ENCODE measurements around the gene REM1.

Gene REM1

DNA sequence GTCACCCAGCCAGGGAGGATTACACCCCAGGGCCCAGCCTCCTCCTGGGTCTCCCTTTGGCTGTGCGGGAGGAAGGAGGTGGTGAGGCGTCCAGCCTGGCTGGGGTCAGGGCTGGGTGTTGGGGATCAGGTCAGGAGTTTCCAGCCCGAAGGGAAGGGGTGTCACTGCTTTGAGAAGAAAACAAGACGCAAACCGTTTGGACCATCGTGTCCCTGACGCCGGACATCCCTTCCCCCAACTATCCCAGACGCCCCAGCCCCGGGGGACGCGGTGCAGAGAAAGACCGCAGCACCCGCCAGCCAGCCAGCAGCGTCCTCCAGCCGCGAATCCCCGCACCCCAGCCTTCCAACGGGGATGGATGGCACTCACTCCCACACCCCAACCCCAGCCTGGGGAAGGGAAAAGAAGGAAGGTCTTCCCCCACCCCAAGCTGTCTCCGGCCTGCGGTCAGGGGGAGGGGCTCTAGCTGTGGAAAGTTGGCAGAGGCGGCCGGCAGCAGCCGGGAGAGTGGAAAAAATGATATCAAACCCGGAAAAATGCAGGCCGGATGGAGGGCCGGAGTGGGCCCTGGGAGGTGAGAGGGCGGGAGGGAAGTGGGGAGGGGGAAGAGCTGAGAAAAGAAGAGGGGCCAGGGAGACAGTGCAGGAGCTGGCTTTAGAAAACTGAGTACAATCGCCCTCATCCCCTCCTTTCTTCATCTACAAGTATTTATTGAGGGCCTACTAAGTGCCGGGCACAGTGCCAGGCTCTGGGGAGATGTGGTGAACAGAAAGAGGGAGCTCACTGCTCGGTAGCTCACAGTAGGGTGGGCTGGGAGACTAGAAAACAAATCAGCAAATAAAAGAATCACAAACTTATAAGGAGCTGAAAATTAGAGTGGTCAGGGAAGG, 10.6 kb downstream of the REM1 start:
- H3K9me3 ChIP-seq (ENCODE audit: control extremely low read depth in 1 of 5, control insufficient read depth in 4 of 5, insufficient read depth in 2 of 5, low read depth in 1 of 5, low read length in 4 of 5) = peaks cover 0 to 4% (median 0%) of the 10 kb centered on the region in 5 experiments
- WGBS (ENCODE audit: insufficient coverage) = 12% methylated on average over 18 of the region's 31 CpGs
- ChIA-PET CTCF (interaction anchor here (1.0 to 13.7 kb wide), 2 partner anchors 16 to 27 kb away, joined by 3 to 99 read pairs; no protein-coding TSS in a partner anchor), POLR2A (no interaction called here)
- DNase-seq = peak in 2 of 3 donors; percentile 37 to 44
- peaks cover 0 to 18% (median 0%) of the 10 kb centered on the region in 5 experiments for H3K27me3 ChIP-seq (replicated peaks in 2 of 5; ENCODE audit: control insufficient read depth in 4 of 5, insufficient read depth in 5 of 5, low read length in 4 of 5)
- H3K27ac ChIP-seq (ENCODE audit: insufficient read depth in 1 of 2, low read depth in 1 of 2, low read length in 2 of 2, poor library complexity in 1 of 2, severe bottlenecking in 2 of 2) = no peak overlapping the region
- H3K4me1 ChIP-seq (ENCODE audit: control extremely low read depth in 1 of 4, control insufficient read depth in 4 of 4, insufficient read depth in 4 of 4, low read length in 3 of 4) = peaks cover 0 to 31% (median 9%) of the 10 kb centered on the region in 4 experiments
- H3K36me3 ChIP-seq (ENCODE audit: control insufficient read depth in 4 of 4, insufficient read depth in 4 of 4, low read length in 3 of 4) = no peaks in the 10 kb centered on the region
- H3K4me3 ChIP-seq (ENCODE audit: control insufficient read depth in 1 of 7, extremely low read depth in 1 of 7, insufficient read depth in 4 of 7, low read depth in 2 of 7, low read length in 6 of 7) = peak overlapping the region in 3 of 7 experiments; percentile 50 to 63 (median 51)

GRCh38 chr20:31488115-31488514, 13.0 kb downstream of the REM1 start:
- no peak for DNase-seq
- Histone ChIP-seq H3K27ac (ENCODE audit: insufficient read depth in 1 of 2, low read depth in 1 of 2, low read length in 2 of 2, poor library complexity in 1 of 2, severe bottlenecking in 2 of 2) (no peak overlapping the region), H3K36me3 (ENCODE audit: control insufficient read depth in 4 of 4, insufficient read depth in 4 of 4, low read length in 3 of 4) (no peaks in the 10 kb centered on the region), H3K4me3 (ENCODE audit: control insufficient read depth in 1 of 7, extremely low read depth in 1 of 7, insufficient read depth in 4 of 7, low read depth in 2 of 7, low read length in 6 of 7) (no peak overlapping the region), H3K4me1 (ENCODE audit: control extremely low read depth in 1 of 4, control insufficient read depth in 4 of 4, insufficient read depth in 4 of 4, low read length in 3 of 4) (peaks cover 0 to 31% (median 9%) of the 10 kb centered on the region in 4 experiments), H3K9me3 (ENCODE audit: control extremely low read depth in 1 of 5, control insufficient read depth in 4 of 5, insufficient read depth in 2 of 5, low read depth in 1 of 5, low read length in 4 of 5) (peaks cover 0 to 4% (median 0%) of the 10 kb centered on the region in 5 experiments), H3K27me3 (replicated peaks in 2 of 5; ENCODE audit: control insufficient read depth in 4 of 5, insufficient read depth in 5 of 5, low read length in 4 of 5) (peaks cover 0 to 18% (median 0%) of the 10 kb centered on the region in 5 experiments)
- ChIA-PET POLR2A (no interaction called here), CTCF (interaction anchor here (0.9 to 13.7 kb wide), 4 partner anchors 8 to 29 kb away, joined by 3 to 99 read pairs (median 4); no protein-coding TSS in a partner anchor)
- 100% methylated on average over 1 of the region's 2 CpGs for WGBS (ENCODE audit: insufficient coverage)

- no peak overlapping the region for H3K4me3 ChIP-seq (ENCODE audit: control insufficient read depth in 1 of 7, extremely low read depth in 1 of 7, insufficient read depth in 4 of 7, low read depth in 2 of 7, low read length in 6 of 7)
- CTCF ChIA-PET = interaction anchor here (0.9 to 13.7 kb wide), 4 partner anchors 13 to 30 kb away, joined by 3 to 99 read pairs (median 6); no protein-coding TSS in a partner anchor
- H3K4me1 ChIP-seq (ENCODE audit: control extremely low read depth in 1 of 4, control insufficient read depth in 4 of 4, insufficient read depth in 4 of 4, low read length in 3 of 4) = peaks cover 0 to 31% (median 9%) of the 10 kb centered on the region in 4 experiments
- WGBS (ENCODE audit: insufficient coverage) = 100% methylated on average over 2 of the region's 3 CpGs
- H3K36me3 ChIP-seq (ENCODE audit: control insufficient read depth in 4 of 4, insufficient read depth in 4 of 4, low read length in 3 of 4) = no peaks in the 10 kb centered on the region
- POLR2A ChIA-PET = no interaction called here
- H3K27me3 ChIP-seq (replicated peaks in 2 of 5; ENCODE audit: control insufficient read depth in 4 of 5, insufficient read depth in 5 of 5, low read length in 4 of 5) = peaks cover 0 to 15% (median 0%) of the 10 kb centered on the region in 5 experiments
- DNase-seq = no peak
- peaks cover 0 to 4% (median 0%) of the 10 kb centered on the region in 5 experiments for H3K9me3 ChIP-seq (ENCODE audit: control extremely low read depth in 1 of 5, control insufficient read depth in 4 of 5, insufficient read depth in 2 of 5, low read depth in 1 of 5, low read length in 4 of 5)
- no peak overlapping the region for H3K27ac ChIP-seq (ENCODE audit: insufficient read depth in 1 of 2, low read depth in 1 of 2, low read length in 2 of 2, poor library complexity in 1 of 2, severe bottlenecking in 2 of 2)
Observed at GRCh38 chr20:31489152-31489551, 14.1 kb downstream of the REM1 start.

DNA sequence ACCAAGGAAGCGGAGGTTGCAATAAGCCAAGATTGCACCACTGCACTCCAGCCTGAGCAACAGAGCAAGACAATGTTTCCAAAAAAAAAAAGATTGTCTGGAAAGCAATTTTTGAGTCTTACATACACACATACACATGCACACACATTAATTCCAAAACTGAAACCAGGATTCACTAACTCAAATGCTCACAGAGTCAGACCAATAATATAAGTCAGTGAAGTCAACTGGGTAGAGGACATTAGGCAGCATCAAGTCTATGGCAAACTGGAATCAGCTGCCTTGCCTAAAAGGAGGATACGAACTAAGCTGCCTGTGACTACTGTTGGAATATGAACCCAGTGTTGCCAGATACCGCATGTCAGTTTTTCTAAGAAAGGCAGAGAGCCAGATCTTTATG, 15.7 kb downstream of the REM1 start:
- POLR2A ChIA-PET = interaction anchor here (0.7 kb wide), 1 partner anchor 233 kb away, joined by 3 read pairs; no protein-coding TSS in a partner anchor
- H3K4me1 ChIP-seq (ENCODE audit: control extremely low read depth in 1 of 4, control insufficient read depth in 4 of 4, insufficient read depth in 4 of 4, low read length in 3 of 4) = peaks cover 0 to 25% (median 7%) of the 10 kb centered on the region in 4 experiments
- H3K27me3 ChIP-seq (replicated peaks in 2 of 5; ENCODE audit: control insufficient read depth in 4 of 5, insufficient read depth in 5 of 5, low read length in 4 of 5) = peaks cover 0 to 4% (median 0%) of the 10 kb centered on the region in 5 experiments
- H3K27ac ChIP-seq (ENCODE audit: insufficient read depth in 1 of 2, low read depth in 1 of 2, low read length in 2 of 2, poor library complexity in 1 of 2, severe bottlenecking in 2 of 2) = no peak overlapping the region
- WGBS (ENCODE audit: insufficient coverage) = 96% methylated on average over 3 of the region's 3 CpGs
- no peaks in the 10 kb centered on the region for H3K36me3 ChIP-seq (ENCODE audit: control insufficient read depth in 4 of 4, insufficient read depth in 4 of 4, low read length in 3 of 4)
- no peaks in the 10 kb centered on the region for H3K9me3 ChIP-seq (ENCODE audit: control extremely low read depth in 1 of 5, control insufficient read depth in 4 of 5, insufficient read depth in 2 of 5, low read depth in 1 of 5, low read length in 4 of 5)
- no peak for DNase-seq
- H3K4me3 ChIP-seq (ENCODE audit: control insufficient read depth in 1 of 7, extremely low read depth in 1 of 7, insufficient read depth in 4 of 7, low read depth in 2 of 7, low read length in 6 of 7) = no peak overlapping the region
- CTCF ChIA-PET = interaction anchor here (13.7 kb wide), 1 partner anchor 11 kb away, joined by 99 read pairs; no protein-coding TSS in a partner anchor

- DNase-seq = no peak
- Histone ChIP-seq H3K4me1 (ENCODE audit: control extremely low read depth in 1 of 4, control insufficient read depth in 4 of 4, insufficient read depth in 4 of 4, low read length in 3 of 4) (no peaks in the 10 kb centered on the region), H3K27me3 (replicated peaks in 2 of 5; ENCODE audit: control insufficient read depth in 4 of 5, insufficient read depth in 5 of 5, low read length in 4 of 5) (peaks cover 0 to 13% (median 0%) of the 10 kb centered on the region in 5 experiments), H3K36me3 (ENCODE audit: control insufficient read depth in 4 of 4, insufficient read depth in 4 of 4, low read length in 3 of 4) (no peaks in the 10 kb centered on the region), H3K27ac (ENCODE audit: insufficient read depth in 1 of 2, low read depth in 1 of 2, low read length in 2 of 2, poor library complexity in 1 of 2, severe bottlenecking in 2 of 2) (no peak overlapping the region), H3K9me3 (ENCODE audit: control extremely low read depth in 1 of 5, control insufficient read depth in 4 of 5, insufficient read depth in 2 of 5, low read depth in 1 of 5, low read length in 4 of 5) (no peaks in the 10 kb centered on the region), H3K4me3 (ENCODE audit: control insufficient read depth in 1 of 7, extremely low read depth in 1 of 7, insufficient read depth in 4 of 7, low read depth in 2 of 7, low read length in 6 of 7) (no peak overlapping the region)
- CTCF ChIA-PET = interaction anchor here (0.8 kb wide), 1 partner anchor 9 kb away, joined by 3 read pairs; no protein-coding TSS in a partner anchor
- POLR2A ChIA-PET = no interaction called here
- 83% methylated on average over 1 of the region's 2 CpGs for WGBS (ENCODE audit: insufficient coverage)
Observed at GRCh38 chr20:31494131-31494530, 19.0 kb downstream of the REM1 start.

DNA sequence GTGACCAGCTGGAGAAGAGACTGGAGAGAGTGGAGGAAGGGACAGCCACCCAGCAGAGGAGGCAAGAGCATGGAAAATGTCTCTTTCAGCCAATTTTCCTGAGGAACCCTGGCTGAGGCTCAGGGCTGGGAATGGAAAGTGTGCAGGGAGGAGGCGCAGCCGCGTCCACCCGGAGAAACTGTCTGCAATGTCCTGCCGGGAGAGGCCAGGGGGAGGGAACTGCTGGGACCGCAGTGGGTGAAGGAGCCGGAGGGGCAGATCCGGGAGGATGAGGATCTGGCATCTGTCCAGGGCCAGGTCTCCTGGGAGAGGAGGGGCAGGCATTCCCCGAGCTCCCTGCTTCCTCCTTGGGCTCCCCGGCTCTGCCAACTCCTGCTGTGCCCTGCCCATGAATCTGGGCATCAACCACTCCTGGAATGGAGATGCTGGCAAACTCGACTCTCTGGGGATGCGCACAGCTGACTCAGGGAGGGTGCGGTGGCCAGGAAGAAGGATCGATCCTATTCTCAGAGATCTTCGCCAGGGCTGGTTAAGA, 21.7 kb downstream of the REM1 start:
- ChIA-PET POLR2A (no interaction called here), CTCF (interaction anchor here (1.1 to 1.2 kb wide), 3 partner anchors 9 to 20 kb away, joined by 3 to 4 read pairs (median 3); no protein-coding TSS in a partner anchor)
- Histone ChIP-seq H3K36me3 (ENCODE audit: control insufficient read depth in 4 of 4, insufficient read depth in 4 of 4, low read length in 3 of 4) (no peaks in the 10 kb centered on the region), H3K4me3 (ENCODE audit: control insufficient read depth in 1 of 7, extremely low read depth in 1 of 7, insufficient read depth in 4 of 7, low read depth in 2 of 7, low read length in 6 of 7) (no peak overlapping the region), H3K4me1 (ENCODE audit: control extremely low read depth in 1 of 4, control insufficient read depth in 4 of 4, insufficient read depth in 4 of 4, low read length in 3 of 4) (no peaks in the 10 kb centered on the region), H3K27ac (ENCODE audit: insufficient read depth in 1 of 2, low read depth in 1 of 2, low read length in 2 of 2, poor library complexity in 1 of 2, severe bottlenecking in 2 of 2) (no peak overlapping the region), H3K27me3 (replicated peaks in 2 of 5; ENCODE audit: control insufficient read depth in 4 of 5, insufficient read depth in 5 of 5, low read length in 4 of 5) (peaks cover 0 to 13% (median 0%) of the 10 kb centered on the region in 5 experiments), H3K9me3 (ENCODE audit: control extremely low read depth in 1 of 5, control insufficient read depth in 4 of 5, insufficient read depth in 2 of 5, low read depth in 1 of 5, low read length in 4 of 5) (no peaks in the 10 kb centered on the region)
- WGBS (ENCODE audit: insufficient coverage) = 77% methylated on average over 15 of the region's 15 CpGs
- no peak for DNase-seq
